ENCODE data around the gene MOSPD2.

MOSPD2 gene

GRCh38 chrX:14922437-14922836 lies 49.2 kb downstream of the MOSPD2 start:
- peak; percentile 28 for TF ChIP-seq CTCF (conservative IDR thresholded peaks at IDR 0.05; ENCODE audit: low read length)
- DNase-seq (ENCODE audit: low read depth) = peak; percentile 90
- no peak overlapping the region for H3K4me3 ChIP-seq (ENCODE audit: low read length)

GRCh38 chrX:14923761-14924160 lies 50.5 kb downstream of the MOSPD2 start:
- TF ChIP-seq CTCF (conservative IDR thresholded peaks at IDR 0.05; ENCODE audit: low read length) = no peak
- DNase-seq (ENCODE audit: low read depth) = no peak
- H3K4me3 ChIP-seq (ENCODE audit: low read length) = no peak overlapping the region

- no peak for TF ChIP-seq CTCF (conservative IDR thresholded peaks at IDR 0.05; ENCODE audit: low read length)
- DNase-seq (ENCODE audit: low read depth) = no peak
- H3K4me3 ChIP-seq (ENCODE audit: low read length) = no peak overlapping the region
Measured at GRCh38 chrX:14926471-14926870, 53.2 kb downstream of the MOSPD2 start.

- DNase-seq (ENCODE audit: low read depth) = peak; percentile 33
- no peak for TF ChIP-seq CTCF (conservative IDR thresholded peaks at IDR 0.05; ENCODE audit: low read length)
- H3K4me3 ChIP-seq (ENCODE audit: low read length) = no peak overlapping the region
Measured at GRCh38 chrX:14927401-14927800, 54.2 kb downstream of the MOSPD2 start.

GRCh38 chrX:14930663-14931062 lies 57.4 kb downstream of the MOSPD2 start:
- no peak for DNase-seq (ENCODE audit: low read depth)
- H3K4me3 ChIP-seq (ENCODE audit: low read length) = no peak overlapping the region
- no peak for TF ChIP-seq CTCF (conservative IDR thresholded peaks at IDR 0.05; ENCODE audit: low read length)

- DNase-seq (ENCODE audit: low read depth) = no peak
- TF ChIP-seq CTCF (conservative IDR thresholded peaks at IDR 0.05; ENCODE audit: low read length) = no peak
- no peak overlapping the region for H3K4me3 ChIP-seq (ENCODE audit: low read length)
Measured at GRCh38 chrX:14932136-14932535, 58.9 kb downstream of the MOSPD2 start.

GRCh38 chrX:14934423-14934822 lies 61.2 kb downstream of the MOSPD2 start:
- H3K4me3 ChIP-seq (ENCODE audit: low read length) = no peak overlapping the region
- TF ChIP-seq CTCF (conservative IDR thresholded peaks at IDR 0.05; ENCODE audit: low read length) = no peak
- DNase-seq (ENCODE audit: low read depth) = no peak

All from AG10803 (cell line).